GM12891 (cell line): ENCODE data around the gene SIRPB2.

Experiments used
- POLR2A ChIP-seq: IDR thresholded peaks from 2 replicates; pipeline ENCODE4 v1.6.1; 2011; ENCODE audit warnings: low read depth, low read length, control low read depth
- POLR2AphosphoS5 ChIP-seq: IDR thresholded peaks from 2 replicates; pipeline ENCODE4 v1.6.1; 2011; ENCODE audit warnings: low read depth, low read length, control low read depth
- TAF1 ChIP-seq: IDR thresholded peaks from 2 replicates; pipeline ENCODE4 v1.6.1; 2011; ENCODE audit warnings: low read depth, low read length, control low read depth

- TF ChIP-seq POLR2A (no peak), POLR2AphosphoS5 (no peak), TAF1 (no peak)
Measured at GRCh38 chr20:1473246-1474220, 17.7 kb downstream of the SIRPB2 start.
